Astrocyte (in vitro differentiated cells and primary cell): ENCODE results near the gene C10orf143. TPM values are rescaled to one million over a fixed set of nuclear protein-coding genes. Genes with fewer than 3 reads are reported as not detected.

Experiments used
- DNase-seq: peaks from one replicate; pipeline ENCODE4 v3.0.0-alpha.2; 2010; ENCODE audit warnings: low read depth
- FAIRE-seq: peaks from 2 replicates; lab custom pipeline; 2011; peaks lifted over from hg19 to GRCh38; lab: Jason Lieb, UNC
- H2AFZ ChIP-seq: 2 replicates; pipeline ENCODE4 v1.6.0; 2012; ENCODE audit warnings: low read depth, low read length, inconsistent platforms
- H3K27ac ChIP-seq: 2 replicates; pipeline ENCODE4 v1.5.1; 2011; ENCODE audit warnings: low read depth, low read length, inconsistent platforms
- H3K27me3 ChIP-seq: 2 replicates; pipeline ENCODE4 v1.6.0; 2011; ENCODE audit warnings: low read length, inconsistent platforms; ENCODE audit not compliant: insufficient read depth
- H3K36me3 ChIP-seq: 2 replicates; pipeline ENCODE4 v1.5.1; 2011; ENCODE audit warnings: low read length, inconsistent platforms; ENCODE audit not compliant: insufficient read depth
- H3K4me1 ChIP-seq: 2 replicates; pipeline ENCODE4 v1.5.1; 2011; ENCODE audit warnings: low read length, inconsistent platforms; ENCODE audit not compliant: insufficient read depth
- H3K4me2 ChIP-seq: 2 replicates; pipeline ENCODE4 v1.6.0; 2012; ENCODE audit warnings: low read length, inconsistent platforms
- H3K4me3 ChIP-seq: 2 replicates; pipeline ENCODE4 v1.5.1; 2011; ENCODE audit warnings: low read depth, mild to moderate bottlenecking, low read length, inconsistent platforms; ENCODE audit not compliant: insufficient read depth
- H3K79me2 ChIP-seq: 2 replicates; pipeline ENCODE4 v1.6.0; 2012; ENCODE audit warnings: mild to moderate bottlenecking, low read length, inconsistent platforms; ENCODE audit not compliant: insufficient read depth
- H3K9ac ChIP-seq: 2 replicates; pipeline ENCODE4 v1.6.0; 2012; ENCODE audit warnings: mild to moderate bottlenecking, low read length, inconsistent platforms
- H3K9me3 ChIP-seq: 2 replicates; pipeline ENCODE4 v1.5.1; 2012; ENCODE audit warnings: low read depth, mild to moderate bottlenecking, low read length, inconsistent platforms; ENCODE audit not compliant: insufficient read depth
- H4K20me1 ChIP-seq: 2 replicates; pipeline ENCODE4 v1.6.0; 2012; ENCODE audit warnings: low read length, inconsistent platforms; ENCODE audit not compliant: insufficient read depth
- H3K27ac Mint-ChIP-seq: one replicate; pipeline ENCODE4 v1.8.0; 2021; ENCODE audit warnings: mild to moderate bottlenecking, mixed read lengths; ENCODE audit not compliant: unreplicated experiment
- H3K27me3 Mint-ChIP-seq: one replicate; pipeline ENCODE4 v1.8.0; 2021; ENCODE audit warnings: low read depth, mixed read lengths; ENCODE audit not compliant: unreplicated experiment
- H3K36me3 Mint-ChIP-seq: one replicate; pipeline ENCODE4 v1.8.0; 2021; ENCODE audit warnings: low read depth, mixed read lengths; ENCODE audit not compliant: unreplicated experiment
- H3K4me1 Mint-ChIP-seq: one replicate; pipeline ENCODE4 v1.8.0; 2021; ENCODE audit warnings: low read depth, mixed read lengths; ENCODE audit not compliant: unreplicated experiment
- H3K4me3 Mint-ChIP-seq: one replicate; pipeline ENCODE4 v1.8.0; 2021; ENCODE audit warnings: mild to moderate bottlenecking, moderate library complexity, mixed read lengths; ENCODE audit not compliant: unreplicated experiment
- H3K9me3 Mint-ChIP-seq: one replicate; pipeline ENCODE4 v1.8.0; 2021; ENCODE audit warnings: mild to moderate bottlenecking, mixed read lengths; ENCODE audit not compliant: unreplicated experiment
- EZH2 ChIP-seq: IDR thresholded peaks from 2 replicates; pipeline ENCODE4 v1.6.1; 2012; ENCODE audit warnings: mild to moderate bottlenecking, low read length, inconsistent platforms; ENCODE audit not compliant: insufficient read depth
- total RNA-seq: library from RNA; stranded (reverse); gene quantifications from 2 replicates; pipeline ENCODE4 v1.2.1, GENCODE V29; 2021
- TF ChIP-seq, protein P1 (sequence below): IDR thresholded peaks from 2 replicates; pipeline ENCODE4 v1.5.1; 2011; ENCODE audit warnings: low read depth, mild to moderate bottlenecking, inconsistent platforms, low read length, moderate library complexity; ENCODE audit not compliant: insufficient read depth

C10orf143 gene
- total RNA-seq, 1 donor from 2014 or later = 0.73 TPM

DNA sequence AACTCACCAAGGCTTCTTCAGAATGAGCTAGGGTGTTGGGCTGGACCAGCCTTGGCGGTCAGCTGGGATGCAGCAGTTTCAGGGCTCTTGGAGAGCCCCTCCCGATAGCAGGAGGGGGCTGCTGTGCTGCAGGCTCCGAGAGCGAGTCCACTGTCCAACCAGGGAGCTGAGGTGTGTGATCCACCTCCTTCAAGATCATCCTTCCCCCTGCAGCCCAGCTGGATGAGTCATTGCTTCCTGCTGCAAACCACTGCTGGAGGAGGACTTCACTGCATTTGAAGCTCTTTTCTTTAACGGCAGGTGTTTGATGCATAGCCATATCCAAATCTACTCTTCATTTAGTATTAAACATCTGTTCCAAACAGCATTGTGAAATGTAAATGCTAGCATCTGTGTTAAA lies 92.4 kb downstream of the C10orf143 start:
- Mint-ChIP-seq H3K27me3 (peaks cover 10% of the 10 kb centered on the region), H3K4me1 (peaks cover 15% of the 10 kb centered on the region), H3K4me3 (no peak overlapping the region), H3K9me3 (peaks cover 3% of the 10 kb centered on the region), H3K36me3 (no peaks in the 10 kb centered on the region), H3K27ac (no peak overlapping the region)
- Histone ChIP-seq H3K79me2 (no peaks in the 10 kb centered on the region), H3K4me1 (peaks cover 22% of the 10 kb centered on the region), H4K20me1 (no peaks in the 10 kb centered on the region), H3K9me3 (no peaks in the 10 kb centered on the region), H3K9ac (no peak overlapping the region), H3K27me3 (no peaks in the 10 kb centered on the region), H3K36me3 (no peaks in the 10 kb centered on the region), H3K4me3 (no peak overlapping the region), H2AFZ (no peak overlapping the region), H3K4me2 (no peak overlapping the region), H3K27ac (no peak overlapping the region)
- DNase-seq (peak; percentile 47), FAIRE-seq (peak; percentile 9)
- TF ChIP-seq, protein P1, sequence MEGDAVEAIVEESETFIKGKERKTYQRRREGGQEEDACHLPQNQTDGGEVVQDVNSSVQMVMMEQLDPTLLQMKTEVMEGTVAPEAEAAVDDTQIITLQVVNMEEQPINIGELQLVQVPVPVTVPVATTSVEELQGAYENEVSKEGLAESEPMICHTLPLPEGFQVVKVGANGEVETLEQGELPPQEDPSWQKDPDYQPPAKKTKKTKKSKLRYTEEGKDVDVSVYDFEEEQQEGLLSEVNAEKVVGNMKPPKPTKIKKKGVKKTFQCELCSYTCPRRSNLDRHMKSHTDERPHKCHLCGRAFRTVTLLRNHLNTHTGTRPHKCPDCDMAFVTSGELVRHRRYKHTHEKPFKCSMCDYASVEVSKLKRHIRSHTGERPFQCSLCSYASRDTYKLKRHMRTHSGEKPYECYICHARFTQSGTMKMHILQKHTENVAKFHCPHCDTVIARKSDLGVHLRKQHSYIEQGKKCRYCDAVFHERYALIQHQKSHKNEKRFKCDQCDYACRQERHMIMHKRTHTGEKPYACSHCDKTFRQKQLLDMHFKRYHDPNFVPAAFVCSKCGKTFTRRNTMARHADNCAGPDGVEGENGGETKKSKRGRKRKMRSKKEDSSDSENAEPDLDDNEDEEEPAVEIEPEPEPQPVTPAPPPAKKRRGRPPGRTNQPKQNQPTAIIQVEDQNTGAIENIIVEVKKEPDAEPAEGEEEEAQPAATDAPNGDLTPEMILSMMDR = no peak
- no peak for TF ChIP-seq EZH2

DNA sequence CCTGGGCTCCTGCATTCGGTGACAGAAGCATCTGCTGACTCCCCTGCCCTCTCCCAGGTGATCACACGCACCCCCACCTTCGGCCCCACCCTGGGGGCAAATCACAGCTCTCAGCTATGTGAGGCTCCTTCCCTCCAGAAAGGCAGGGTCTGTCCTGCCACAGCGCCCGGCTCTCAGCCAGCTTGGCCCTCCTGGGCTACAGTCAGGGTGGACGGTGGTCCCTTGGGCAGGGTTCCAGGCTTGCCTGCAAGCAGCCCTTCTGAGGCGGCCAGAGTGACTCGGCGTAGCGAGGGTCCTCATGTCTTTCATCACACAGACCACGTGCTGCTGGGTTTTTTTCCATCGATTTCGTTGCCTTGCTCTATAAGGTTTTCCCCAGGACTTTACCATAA lies 93.0 kb downstream of the C10orf143 start:
- Histone ChIP-seq H3K4me2 (no peak overlapping the region), H4K20me1 (no peaks in the 10 kb centered on the region), H3K27me3 (no peaks in the 10 kb centered on the region), H3K9me3 (no peaks in the 10 kb centered on the region), H2AFZ (no peak overlapping the region), H3K4me3 (no peak overlapping the region), H3K79me2 (no peaks in the 10 kb centered on the region), H3K9ac (no peak overlapping the region), H3K4me1 (peaks cover 15% of the 10 kb centered on the region), H3K27ac (no peak overlapping the region), H3K36me3 (no peaks in the 10 kb centered on the region)
- FAIRE-seq (no peak), DNase-seq (no peak)
- Mint-ChIP-seq H3K4me1 (peaks cover 13% of the 10 kb centered on the region), H3K9me3 (peaks cover 3% of the 10 kb centered on the region), H3K4me3 (no peak overlapping the region), H3K36me3 (no peaks in the 10 kb centered on the region), H3K27ac (no peak overlapping the region), H3K27me3 (peaks cover 11% of the 10 kb centered on the region)
- no peak for TF ChIP-seq EZH2
- TF ChIP-seq, protein P1 = no peak

DNA sequence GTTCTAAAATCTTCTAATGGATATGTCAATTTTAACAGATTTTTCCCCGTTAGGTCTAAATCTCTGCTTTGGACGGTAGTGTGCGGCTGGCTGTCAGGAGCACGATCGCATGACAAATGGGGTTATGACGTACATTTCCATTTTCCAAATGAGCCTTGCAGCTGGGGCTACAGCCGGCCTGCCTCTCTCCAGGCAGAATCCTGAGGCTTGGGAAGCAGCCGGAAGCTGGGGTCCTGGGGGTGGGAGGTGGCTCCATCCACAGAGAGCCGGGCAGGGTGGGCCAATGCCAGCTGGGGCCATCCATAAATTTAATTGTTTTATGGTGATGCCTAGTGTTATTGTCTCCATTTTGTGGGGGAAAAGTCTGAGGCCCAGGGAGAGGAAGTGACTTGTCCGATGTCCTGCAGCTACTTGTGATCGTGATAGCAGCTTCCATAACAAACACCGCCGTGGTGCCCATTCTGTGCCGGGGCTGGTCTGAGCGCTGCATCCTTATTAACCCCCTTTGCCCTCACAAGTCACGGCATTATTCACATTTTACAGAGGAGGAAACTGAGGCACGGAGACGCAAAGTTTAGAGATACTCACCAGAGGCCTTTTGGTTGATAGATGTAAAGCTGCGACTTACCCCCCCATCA lies 93.5 kb downstream of the C10orf143 start:
- peaks cover 11% of the 10 kb centered on the region for H3K27me3 Mint-ChIP-seq
- peaks cover 3% of the 10 kb centered on the region for H3K9me3 Mint-ChIP-seq
- Histone ChIP-seq H3K4me1 (peaks cover 11% of the 10 kb centered on the region), H3K9ac (no peak overlapping the region), H3K79me2 (no peaks in the 10 kb centered on the region), H3K9me3 (no peaks in the 10 kb centered on the region), H3K27ac (no peak overlapping the region), H2AFZ (no peak overlapping the region), H3K4me2 (no peak overlapping the region), H3K27me3 (no peaks in the 10 kb centered on the region), H3K36me3 (no peaks in the 10 kb centered on the region), H3K4me3 (no peak overlapping the region), H4K20me1 (no peaks in the 10 kb centered on the region)
- H3K4me3 Mint-ChIP-seq = no peak overlapping the region
- TF ChIP-seq, protein P1 = no peak
- no peak for TF ChIP-seq EZH2
- DNase-seq = no peak
- no peaks in the 10 kb centered on the region for H3K36me3 Mint-ChIP-seq
- H3K4me1 Mint-ChIP-seq = peaks cover 11% of the 10 kb centered on the region
- FAIRE-seq = no peak
- H3K27ac Mint-ChIP-seq = no peak overlapping the region
